ENCODE data around the gene PRKCZ. TPM values are rescaled to one million over a fixed set of nuclear protein-coding genes. Genes with fewer than 3 reads are reported as not detected.

The PRKCZ gene
- total and polyA plus RNA-seq, 9 of the 15 experiments (the other 6 are each of a cell fraction or from before 2014, with no cell fraction given) = 0.07 to 3.1 (median 1.3) TPM

DNA sequence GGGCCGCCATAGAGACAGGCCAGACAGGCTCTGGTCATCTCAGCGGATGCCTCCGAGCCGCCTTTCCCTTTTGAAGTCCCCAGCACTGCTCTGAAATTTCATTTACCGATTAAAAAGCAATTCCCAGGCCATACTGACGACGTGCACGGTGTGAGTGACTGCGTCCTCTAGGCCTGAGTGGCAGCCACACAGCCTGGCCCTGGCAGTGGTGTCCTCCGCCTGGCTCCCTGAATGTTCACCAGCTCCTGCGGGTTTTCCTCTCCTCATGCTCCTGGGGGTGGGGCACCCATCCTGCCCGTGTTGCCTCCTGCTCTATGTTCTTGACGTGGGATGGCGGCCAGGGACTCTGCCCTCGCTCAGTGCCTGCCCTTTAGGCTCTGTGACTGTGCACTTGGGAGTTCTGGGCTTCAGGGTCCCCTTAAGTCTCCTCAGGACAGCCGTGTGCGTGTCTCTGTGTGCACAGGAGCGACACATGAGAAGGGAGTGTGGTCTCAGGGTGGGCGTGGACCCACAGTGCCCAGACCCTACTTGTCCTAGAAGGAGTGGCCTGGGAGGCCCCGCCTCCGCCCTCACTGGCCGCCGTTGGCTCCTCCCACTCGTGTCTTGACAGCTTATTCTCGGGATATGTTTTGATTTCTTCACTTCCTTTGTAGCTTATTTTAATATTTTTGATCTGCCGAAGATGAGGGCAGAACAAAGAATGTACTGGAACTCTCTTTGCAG, 181.5 kb downstream of the PRKCZ start:
- H3K4me3 ChIP-seq = peak overlapping the region; percentile 53
- H3K9me3 ChIP-seq (replicated peaks; ENCODE audit: control insufficient read depth, insufficient read depth, low read depth, low read length) = no peaks in the 10 kb centered on the region
- no peaks in the 10 kb centered on the region for H3K27me3 ChIP-seq (ENCODE audit: control insufficient read depth in 2 of 2, insufficient read depth in 2 of 2, low read length in 2 of 2)
- H3K9ac ChIP-seq (ENCODE audit: insufficient read depth in 1 of 2, low read depth in 2 of 2, low read length in 2 of 2) = peak overlapping the region; percentile 65 to 92
- peak overlapping the region; percentile 96 for H3K4me2 ChIP-seq (ENCODE audit: insufficient read depth, low read length)
- no peak overlapping the region for H2AFZ ChIP-seq (ENCODE audit: low read depth, low read length)
- peak; percentile 48 for ATAC-seq
- 9% methylated on average over 26 of the region's 26 CpGs for WGBS (ENCODE audit: insufficient coverage, low coverage, missing lambda C conversion rate)
- H3K4me1 ChIP-seq (replicated peaks in 1 of 2; ENCODE audit: control insufficient read depth in 2 of 2, insufficient read depth in 2 of 2, low read length in 2 of 2) = peaks cover 36 to 87% of the 10 kb centered on the region in 2 experiments
- CTCF ChIA-PET (ENCODE audit: low intra/inter-chr PET ratio) = no interaction called here
- in situ Hi-C loops (cut with MboI) = loop anchor here (5.0 kb wide), 1 partner anchor 34 kb away; no protein-coding TSS in a partner anchor
- BruUV-seq (replicated peaks) = no TSS peak
- peaks cover 83% of the 10 kb centered on the region for H3K79me2 ChIP-seq (ENCODE audit: control insufficient read depth, insufficient read depth, low read length)
- peaks cover 74% of the 10 kb centered on the region for H4K20me1 ChIP-seq (replicated peaks; ENCODE audit: control insufficient read depth, insufficient read depth, low read length)
- POLR2A ChIA-PET = interaction anchor here (0.5 to 4.0 kb wide), 16 partner anchors 10 to 162 kb away, joined by 3 to 33 read pairs (median 4); partner anchors contain the start of genes MORN1 and RER1
- FAIRE-seq = peak; percentile 87
- intact Hi-C loops (cut with micrococcal nuclease) = loop anchor here (2.0 kb wide), 1 partner anchor 33 kb away; no protein-coding TSS in a partner anchor
- peaks cover 36% of the 10 kb centered on the region for H3K9me1 ChIP-seq (ENCODE audit: control insufficient read depth, insufficient read depth, low read length)
- H3K36me3 ChIP-seq (ENCODE audit: control insufficient read depth, insufficient read depth, low read length) = peaks cover 13% of the 10 kb centered on the region; the same call in 2 of the 3 replicates
- DNase-seq (ENCODE audit: extremely low read depth in 1 of 4, low spot score in 3 of 4) = peak; percentile 78 to 82 (median 81)
- H3K27ac ChIP-seq (ENCODE audit: extremely low read depth, low read depth, low read length) = peak overlapping the region; percentile 66; the same call in 2 of the 3 replicates
- no peak for TF ChIP-seq ZNF253 (CRISPR knock-in tag; conservative IDR thresholded peaks at IDR 0.05)
- TF ChIP-seq POLR2G (IDR thresholded peaks at IDR 0.05; ENCODE audit: low read depth, low read length) = peak; percentile 27; the same call in 1 of the 2 replicates
- no peak for TF ChIP-seq ATF1 (CRISPR knock-in tag; IDR thresholded peaks at IDR 0.05)
- TF ChIP-seq ATF1 (tag; IDR thresholded peaks at IDR 0.05) = 0 out of 2 replicates have a peak, but pooled peaks have one; percentile 6
- peak; percentile 36 for TF ChIP-seq RBBP5 (IDR thresholded peaks at IDR 0.05; ENCODE audit: borderline replicate concordance, insufficient read depth, low read length, poor library complexity, severe bottlenecking)
- TF ChIP-seq, protein P1, sequence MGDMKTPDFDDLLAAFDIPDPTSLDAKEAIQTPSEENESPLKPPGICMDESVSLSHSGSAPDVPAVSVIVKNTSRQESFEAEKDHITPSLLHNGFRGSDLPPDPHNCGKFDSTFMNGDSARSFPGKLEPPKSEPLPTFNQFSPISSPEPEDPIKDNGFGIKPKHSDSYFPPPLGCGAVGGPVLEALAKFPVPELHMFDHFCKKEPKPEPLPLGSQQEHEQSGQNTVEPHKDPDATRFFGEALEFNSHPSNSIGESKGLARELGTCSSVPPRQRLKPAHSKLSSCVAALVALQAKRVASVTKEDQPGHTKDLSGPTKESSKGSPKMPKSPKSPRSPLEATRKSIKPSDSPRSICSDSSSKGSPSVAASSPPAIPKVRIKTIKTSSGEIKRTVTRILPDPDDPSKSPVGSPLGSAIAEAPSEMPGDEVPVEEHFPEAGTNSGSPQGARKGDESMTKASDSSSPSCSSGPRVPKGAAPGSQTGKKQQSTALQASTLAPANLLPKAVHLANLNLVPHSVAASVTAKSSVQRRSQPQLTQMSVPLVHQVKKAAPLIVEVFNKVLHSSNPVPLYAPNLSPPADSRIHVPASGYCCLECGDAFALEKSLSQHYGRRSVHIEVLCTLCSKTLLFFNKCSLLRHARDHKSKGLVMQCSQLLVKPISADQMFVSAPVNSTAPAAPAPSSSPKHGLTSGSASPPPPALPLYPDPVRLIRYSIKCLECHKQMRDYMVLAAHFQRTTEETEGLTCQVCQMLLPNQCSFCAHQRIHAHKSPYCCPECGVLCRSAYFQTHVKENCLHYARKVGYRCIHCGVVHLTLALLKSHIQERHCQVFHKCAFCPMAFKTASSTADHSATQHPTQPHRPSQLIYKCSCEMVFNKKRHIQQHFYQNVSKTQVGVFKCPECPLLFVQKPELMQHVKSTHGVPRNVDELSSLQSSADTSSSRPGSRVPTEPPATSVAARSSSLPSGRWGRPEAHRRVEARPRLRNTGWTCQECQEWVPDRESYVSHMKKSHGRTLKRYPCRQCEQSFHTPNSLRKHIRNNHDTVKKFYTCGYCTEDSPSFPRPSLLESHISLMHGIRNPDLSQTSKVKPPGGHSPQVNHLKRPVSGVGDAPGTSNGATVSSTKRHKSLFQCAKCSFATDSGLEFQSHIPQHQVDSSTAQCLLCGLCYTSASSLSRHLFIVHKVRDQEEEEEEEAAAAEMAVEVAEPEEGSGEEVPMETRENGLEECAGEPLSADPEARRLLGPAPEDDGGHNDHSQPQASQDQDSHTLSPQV (IDR thresholded peaks at IDR 0.05) = 0 out of 2 replicates have a peak, but pooled peaks have one; percentile 9
- TF ChIP-seq, protein P2, sequence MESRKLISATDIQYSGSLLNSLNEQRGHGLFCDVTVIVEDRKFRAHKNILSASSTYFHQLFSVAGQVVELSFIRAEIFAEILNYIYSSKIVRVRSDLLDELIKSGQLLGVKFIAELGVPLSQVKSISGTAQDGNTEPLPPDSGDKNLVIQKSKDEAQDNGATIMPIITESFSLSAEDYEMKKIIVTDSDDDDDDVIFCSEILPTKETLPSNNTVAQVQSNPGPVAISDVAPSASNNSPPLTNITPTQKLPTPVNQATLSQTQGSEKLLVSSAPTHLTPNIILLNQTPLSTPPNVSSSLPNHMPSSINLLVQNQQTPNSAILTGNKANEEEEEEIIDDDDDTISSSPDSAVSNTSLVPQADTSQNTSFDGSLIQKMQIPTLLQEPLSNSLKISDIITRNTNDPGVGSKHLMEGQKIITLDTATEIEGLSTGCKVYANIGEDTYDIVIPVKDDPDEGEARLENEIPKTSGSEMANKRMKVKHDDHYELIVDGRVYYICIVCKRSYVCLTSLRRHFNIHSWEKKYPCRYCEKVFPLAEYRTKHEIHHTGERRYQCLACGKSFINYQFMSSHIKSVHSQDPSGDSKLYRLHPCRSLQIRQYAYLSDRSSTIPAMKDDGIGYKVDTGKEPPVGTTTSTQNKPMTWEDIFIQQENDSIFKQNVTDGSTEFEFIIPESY (CRISPR knock-in tag; IDR thresholded peaks at IDR 0.05) = no peak
- no peak for TF ChIP-seq FOXJ3 (CRISPR knock-in tag; IDR thresholded peaks at IDR 0.05)
- 0 out of 2 replicates have a peak, but pooled peaks have one; percentile 5 for TF ChIP-seq HCFC1 (IDR thresholded peaks at IDR 0.05; ENCODE audit: low read depth, low read length)
- 0 out of 2 replicates have a peak, but pooled peaks have one; percentile 43 for TF ChIP-seq ZBTB1 (CRISPR knock-in tag; IDR thresholded peaks at IDR 0.05; ENCODE audit: borderline replicate concordance, low read depth)
- no peak for TF ChIP-seq RBM34 (IDR thresholded peaks at IDR 0.05; ENCODE audit: borderline replicate concordance, insufficient read depth, low read length)
- TF ChIP-seq, protein P3, sequence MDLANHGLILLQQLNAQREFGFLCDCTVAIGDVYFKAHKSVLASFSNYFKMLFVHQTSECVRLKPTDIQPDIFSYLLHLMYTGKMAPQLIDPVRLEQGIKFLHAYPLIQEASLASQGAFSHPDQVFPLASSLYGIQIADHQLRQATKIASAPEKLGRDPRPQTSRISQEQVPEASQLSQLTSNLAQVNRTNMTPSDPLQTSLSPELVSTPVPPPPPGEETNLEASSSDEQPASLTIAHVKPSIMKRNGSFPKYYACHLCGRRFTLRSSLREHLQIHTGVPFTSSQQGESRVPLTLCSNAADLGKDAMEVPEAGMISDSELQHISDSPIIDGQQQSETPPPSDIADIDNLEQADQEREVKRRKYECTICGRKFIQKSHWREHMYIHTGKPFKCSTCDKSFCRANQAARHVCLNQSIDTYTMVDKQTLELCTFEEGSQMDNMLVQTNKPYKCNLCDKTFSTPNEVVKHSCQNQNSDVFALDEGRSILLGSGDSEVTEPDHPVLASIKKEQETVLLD (IDR thresholded peaks at IDR 0.05) = no peak
- TF ChIP-seq BHLHE40 (IDR thresholded peaks at IDR 0.05; ENCODE audit: low read length) = peak; percentile 14; the same call in 1 of the 2 replicates
- no peak for TF ChIP-seq NFE2 (IDR thresholded peaks at IDR 0.05; ENCODE audit: low read depth)
